SK-N-SH treated with all-trans-retinoic acid at 6 μM for 48 hours (cell line): ENCODE measurements around the gene ARID5B.

Source experiments
- ATAC-seq: fragments of 200-7000 bp; cut with Tn5 transposase; 3 replicates; pipeline ENCODE4 v1.9.1; 2020; ENCODE audit warnings: mild to moderate bottlenecking, moderate library complexity
- ARNTL ChIP-seq: fragments of 450-650 bp; formaldehyde crosslinking; IDR thresholded peaks from 2 replicates; pipeline ENCODE4 v1.5.0; 2020; ENCODE audit warnings: low read depth, mild to moderate bottlenecking, moderate library complexity, borderline replicate concordance
- BACH2 ChIP-seq: fragments of 250-450 bp; sonication (Bioruptor Pico); IDR thresholded peaks from 2 replicates; pipeline ENCODE4 v1.9.0; 2021; ENCODE audit warnings: mild to moderate bottlenecking, borderline replicate concordance
- CSDC2 ChIP-seq: fragments of 250-450 bp; sonication (Bioruptor Pico); IDR thresholded peaks from 2 replicates; pipeline ENCODE4 v1.5.0; 2020; ENCODE audit warnings: mild to moderate bottlenecking, moderate library complexity
- ESRRG ChIP-seq: fragments of 250-450 bp; sonication (Bioruptor Pico); IDR thresholded peaks from 2 replicates; pipeline ENCODE4 v1.6.1; 2021; ENCODE audit warnings: mild to moderate bottlenecking
- GLIS3 ChIP-seq: fragments of 250-450 bp; sonication (Bioruptor Pico); IDR thresholded peaks from 2 replicates; pipeline ENCODE4 v1.5.0; 2020; ENCODE audit warnings: mild to moderate bottlenecking, moderate library complexity
- ISL1 ChIP-seq: fragments of 250-450 bp; sonication (Bioruptor Pico); IDR thresholded peaks from 2 replicates; pipeline ENCODE4 v2.1.2; 2022; ENCODE audit warnings: mild to moderate bottlenecking, moderate library complexity
- OSR1 ChIP-seq: fragments of 250-450 bp; sonication (Bioruptor Pico); IDR thresholded peaks from 2 replicates; pipeline ENCODE4 v1.8.0; 2022; ENCODE audit warnings: moderate library complexity, mild to moderate bottlenecking, inconsistent platforms
- PATZ1 ChIP-seq: fragments of 250-450 bp; sonication (Bioruptor Pico); IDR thresholded peaks from 2 replicates; pipeline ENCODE4 v1.8.0; 2020; ENCODE audit warnings: mild to moderate bottlenecking, moderate library complexity, borderline replicate concordance
- PPARA ChIP-seq: fragments of 250-450 bp; sonication (Bioruptor Pico); IDR thresholded peaks from 2 replicates; pipeline ENCODE4 v1.5.0; 2020; ENCODE audit warnings: mild to moderate bottlenecking, borderline replicate concordance
- RARB ChIP-seq: fragments of 250-450 bp; sonication (Bioruptor Pico); IDR thresholded peaks from 2 replicates; pipeline ENCODE4 v1.8.0; 2021; ENCODE audit warnings: mild to moderate bottlenecking, moderate library complexity
- SNAI2 ChIP-seq: fragments of 250-450 bp; sonication (Bioruptor Pico); IDR thresholded peaks from 2 replicates; pipeline ENCODE4 v1.5.0; 2020; ENCODE audit warnings: mild to moderate bottlenecking, moderate library complexity
- TCF4 ChIP-seq: fragments of 250-450 bp; sonication (Bioruptor Pico); IDR thresholded peaks from 2 replicates; pipeline ENCODE4 v1.8.0; 2021; ENCODE audit warnings: mild to moderate bottlenecking, moderate library complexity, borderline replicate concordance
- TOX ChIP-seq: fragments of 250-450 bp; sonication (Bioruptor Pico); IDR thresholded peaks from 2 replicates; pipeline ENCODE4 v1.8.0; 2021; ENCODE audit warnings: mild to moderate bottlenecking, moderate library complexity, borderline replicate concordance
- TSHZ2 ChIP-seq: fragments of 250-450 bp; sonication (Bioruptor Pico); IDR thresholded peaks from 2 replicates; pipeline ENCODE4 v1.5.0; 2020; ENCODE audit warnings: mild to moderate bottlenecking, moderate library complexity
- ZC3H10 ChIP-seq: fragments of 250-450 bp; sonication (Bioruptor Pico); IDR thresholded peaks from 2 replicates; pipeline ENCODE4 v1.5.1; 2021; ENCODE audit warnings: mild to moderate bottlenecking, moderate library complexity
- ZFP3 ChIP-seq: fragments of 250-450 bp; sonication (Bioruptor Pico); IDR thresholded peaks from 2 replicates; pipeline ENCODE4 v1.5.0; 2020; ENCODE audit warnings: mild to moderate bottlenecking, moderate library complexity
- ZFP30 ChIP-seq: fragments of 450-650 bp; formaldehyde crosslinking; IDR thresholded peaks from 2 replicates; pipeline ENCODE4 v1.5.0; 2022; ENCODE audit warnings: mild to moderate bottlenecking, moderate library complexity
- ZNF565 ChIP-seq: fragments of 450-650 bp; formaldehyde crosslinking; conservative IDR thresholded peaks from 2 replicates; pipeline ENCODE4 v1.5.0; 2020; ENCODE audit warnings: low read depth, mild to moderate bottlenecking, moderate library complexity
- ZNF70 ChIP-seq: fragments of 450-650 bp; formaldehyde crosslinking; IDR thresholded peaks from 2 replicates; pipeline ENCODE4 v1.5.0; 2020; ENCODE audit warnings: mild to moderate bottlenecking, moderate library complexity
- ZNF8 ChIP-seq: fragments of 450-650 bp; formaldehyde crosslinking; IDR thresholded peaks from 2 replicates; pipeline ENCODE4 v1.5.0; 2020; ENCODE audit warnings: mild to moderate bottlenecking, moderate library complexity
- TF ChIP-seq, protein P1 (sequence below): fragments of 250-450 bp; sonication (Bioruptor Pico); IDR thresholded peaks from 2 replicates; pipeline ENCODE4 v1.5.1; 2020; ENCODE audit warnings: low read depth, mild to moderate bottlenecking, moderate library complexity
- TF ChIP-seq, protein P2 (sequence below): fragments of 250-450 bp; sonication (Bioruptor Pico); IDR thresholded peaks from 2 replicates; pipeline ENCODE4 v1.5.1; 2021; ENCODE audit warnings: mild to moderate bottlenecking, moderate library complexity
- TF ChIP-seq, protein P3 (sequence below): fragments of 250-450 bp; sonication (Bioruptor Pico); IDR thresholded peaks from 2 replicates; pipeline ENCODE4 v1.8.0; 2021; ENCODE audit warnings: low read depth, mild to moderate bottlenecking, moderate library complexity, borderline replicate concordance

The ARID5B gene

GRCh38 chr10:62112963-62113362 lies 211.5 kb downstream of the ARID5B start:
- TF ChIP-seq ISL1 (CRISPR knock-in tag) = no peak
- TF ChIP-seq GLIS3 = no peak
- TF ChIP-seq TOX (CRISPR knock-in tag) = no peak
- TF ChIP-seq ZNF8 (CRISPR knock-in tag) = no peak
- no peak for TF ChIP-seq CSDC2 (CRISPR knock-in tag)
- TF ChIP-seq, protein P1, sequence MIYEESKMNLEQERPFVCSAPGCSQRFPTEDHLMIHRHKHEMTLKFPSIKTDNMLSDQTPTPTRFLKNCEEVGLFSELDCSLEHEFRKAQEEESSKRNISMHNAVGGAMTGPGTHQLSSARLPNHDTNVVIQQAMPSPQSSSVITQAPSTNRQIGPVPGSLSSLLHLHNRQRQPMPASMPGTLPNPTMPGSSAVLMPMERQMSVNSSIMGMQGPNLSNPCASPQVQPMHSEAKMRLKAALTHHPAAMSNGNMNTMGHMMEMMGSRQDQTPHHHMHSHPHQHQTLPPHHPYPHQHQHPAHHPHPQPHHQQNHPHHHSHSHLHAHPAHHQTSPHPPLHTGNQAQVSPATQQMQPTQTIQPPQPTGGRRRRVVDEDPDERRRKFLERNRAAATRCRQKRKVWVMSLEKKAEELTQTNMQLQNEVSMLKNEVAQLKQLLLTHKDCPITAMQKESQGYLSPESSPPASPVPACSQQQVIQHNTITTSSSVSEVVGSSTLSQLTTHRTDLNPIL (CRISPR knock-in tag) = no peak
- TF ChIP-seq TCF4 (CRISPR knock-in tag) = no peak
- TF ChIP-seq, protein P2, sequence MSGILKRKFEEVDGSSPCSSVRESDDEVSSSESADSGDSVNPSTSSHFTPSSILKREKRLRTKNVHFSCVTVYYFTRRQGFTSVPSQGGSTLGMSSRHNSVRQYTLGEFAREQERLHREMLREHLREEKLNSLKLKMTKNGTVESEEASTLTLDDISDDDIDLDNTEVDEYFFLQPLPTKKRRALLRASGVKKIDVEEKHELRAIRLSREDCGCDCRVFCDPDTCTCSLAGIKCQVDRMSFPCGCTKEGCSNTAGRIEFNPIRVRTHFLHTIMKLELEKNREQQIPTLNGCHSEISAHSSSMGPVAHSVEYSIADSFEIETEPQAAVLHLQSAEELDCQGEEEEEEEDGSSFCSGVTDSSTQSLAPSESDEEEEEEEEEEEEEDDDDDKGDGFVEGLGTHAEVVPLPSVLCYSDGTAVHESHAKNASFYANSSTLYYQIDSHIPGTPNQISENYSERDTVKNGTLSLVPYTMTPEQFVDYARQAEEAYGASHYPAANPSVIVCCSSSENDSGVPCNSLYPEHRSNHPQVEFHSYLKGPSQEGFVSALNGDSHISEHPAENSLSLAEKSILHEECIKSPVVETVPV = no peak
- no peak for TF ChIP-seq ZC3H10 (CRISPR knock-in tag)
- TF ChIP-seq SNAI2 (CRISPR knock-in tag) = no peak
- TF ChIP-seq PPARA (CRISPR knock-in tag) = no peak
- no peak for TF ChIP-seq ARNTL (CRISPR knock-in tag)
- no peak for TF ChIP-seq ESRRG (CRISPR knock-in tag)
- TF ChIP-seq ZFP30 (CRISPR knock-in tag) = no peak
- no peak for TF ChIP-seq BACH2 (CRISPR knock-in tag)
- no peak for TF ChIP-seq TSHZ2
- TF ChIP-seq, protein P3, sequence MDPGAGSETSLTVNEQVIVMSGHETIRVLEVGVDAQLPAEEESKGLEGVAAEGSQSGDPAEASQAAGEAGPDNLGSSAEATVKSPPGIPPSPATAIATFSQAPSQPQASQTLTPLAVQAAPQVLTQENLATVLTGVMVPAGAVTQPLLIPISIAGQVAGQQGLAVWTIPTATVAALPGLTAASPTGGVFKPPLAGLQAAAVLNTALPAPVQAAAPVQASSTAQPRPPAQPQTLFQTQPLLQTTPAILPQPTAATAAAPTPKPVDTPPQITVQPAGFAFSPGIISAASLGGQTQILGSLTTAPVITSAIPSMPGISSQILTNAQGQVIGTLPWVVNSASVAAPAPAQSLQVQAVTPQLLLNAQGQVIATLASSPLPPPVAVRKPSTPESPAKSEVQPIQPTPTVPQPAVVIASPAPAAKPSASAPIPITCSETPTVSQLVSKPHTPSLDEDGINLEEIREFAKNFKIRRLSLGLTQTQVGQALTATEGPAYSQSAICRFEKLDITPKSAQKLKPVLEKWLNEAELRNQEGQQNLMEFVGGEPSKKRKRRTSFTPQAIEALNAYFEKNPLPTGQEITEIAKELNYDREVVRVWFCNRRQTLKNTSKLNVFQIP (CRISPR knock-in tag) = no peak
- TF ChIP-seq ZFP3 (CRISPR knock-in tag) = no peak
- no peak for TF ChIP-seq RARB (CRISPR knock-in tag)
- ATAC-seq = no peak

DNA sequence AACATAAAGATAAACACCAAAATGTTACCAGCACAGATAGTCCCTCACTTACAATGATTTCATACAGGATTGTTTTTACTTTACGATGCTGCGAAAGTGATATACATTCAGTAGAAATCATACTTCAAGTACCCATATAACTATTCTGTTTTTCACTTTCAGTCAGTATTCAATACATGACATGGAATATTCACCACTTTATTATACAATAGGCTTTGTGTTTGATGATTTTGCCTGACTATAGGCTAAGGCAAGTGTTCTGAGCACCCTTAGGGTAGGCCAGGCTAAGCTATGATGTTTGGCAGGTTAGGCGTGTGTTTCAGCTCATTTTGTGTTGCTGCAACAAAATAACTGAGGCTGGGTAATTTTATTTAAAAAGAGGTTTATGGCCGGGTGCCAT lies 212.2 kb downstream of the ARID5B start:
- TF ChIP-seq ARNTL (CRISPR knock-in tag) (no peak), PATZ1 (CRISPR knock-in tag) (no peak), ZC3H10 (CRISPR knock-in tag) (no peak), ZFP3 (CRISPR knock-in tag) (no peak), ZNF565 (no peak), ESRRG (CRISPR knock-in tag) (no peak), SNAI2 (CRISPR knock-in tag) (no peak), TCF4 (CRISPR knock-in tag) (no peak), TOX (CRISPR knock-in tag) (no peak), GLIS3 (no peak), RARB (CRISPR knock-in tag) (no peak), BACH2 (CRISPR knock-in tag) (no peak), ZNF70 (CRISPR knock-in tag) (no peak), PPARA (CRISPR knock-in tag) (no peak), OSR1 (CRISPR knock-in tag) (no peak), CSDC2 (CRISPR knock-in tag) (no peak)
- TF ChIP-seq, protein P1 (CRISPR knock-in tag) = no peak
- TF ChIP-seq, protein P3 (CRISPR knock-in tag) = no peak
- TF ChIP-seq, protein P2 = no peak
- TF ChIP-seq, all 23 proteins: peak for 0
- ATAC-seq = no peak
